SK-N-SH treated with all-trans-retinoic acid at 6 μM for 48 hours (cell line): ENCODE measurements around the gene OXER1.

ENCODE experiments used
- ATAC-seq: fragments of 200-7000 bp; cut with Tn5 transposase; 3 replicates; pipeline ENCODE4 v1.9.1; 2020; ENCODE audit warnings: mild to moderate bottlenecking, moderate library complexity
- ARNTL ChIP-seq: fragments of 450-650 bp; formaldehyde crosslinking; IDR thresholded peaks from 2 replicates; pipeline ENCODE4 v1.5.0; 2020; ENCODE audit warnings: low read depth, mild to moderate bottlenecking, moderate library complexity, borderline replicate concordance
- BACH2 ChIP-seq: fragments of 250-450 bp; sonication (Bioruptor Pico); IDR thresholded peaks from 2 replicates; pipeline ENCODE4 v1.9.0; 2021; ENCODE audit warnings: mild to moderate bottlenecking, borderline replicate concordance
- CSDC2 ChIP-seq: fragments of 250-450 bp; sonication (Bioruptor Pico); IDR thresholded peaks from 2 replicates; pipeline ENCODE4 v1.5.0; 2020; ENCODE audit warnings: mild to moderate bottlenecking, moderate library complexity
- ESRRG ChIP-seq: fragments of 250-450 bp; sonication (Bioruptor Pico); IDR thresholded peaks from 2 replicates; pipeline ENCODE4 v1.6.1; 2021; ENCODE audit warnings: mild to moderate bottlenecking
- GLIS3 ChIP-seq: fragments of 250-450 bp; sonication (Bioruptor Pico); IDR thresholded peaks from 2 replicates; pipeline ENCODE4 v1.5.0; 2020; ENCODE audit warnings: mild to moderate bottlenecking, moderate library complexity
- ISL1 ChIP-seq: fragments of 250-450 bp; sonication (Bioruptor Pico); IDR thresholded peaks from 2 replicates; pipeline ENCODE4 v2.1.2; 2022; ENCODE audit warnings: mild to moderate bottlenecking, moderate library complexity
- OSR1 ChIP-seq: fragments of 250-450 bp; sonication (Bioruptor Pico); IDR thresholded peaks from 2 replicates; pipeline ENCODE4 v1.8.0; 2022; ENCODE audit warnings: moderate library complexity, mild to moderate bottlenecking, inconsistent platforms
- PPARA ChIP-seq: fragments of 250-450 bp; sonication (Bioruptor Pico); IDR thresholded peaks from 2 replicates; pipeline ENCODE4 v1.5.0; 2020; ENCODE audit warnings: mild to moderate bottlenecking, borderline replicate concordance
- RARB ChIP-seq: fragments of 250-450 bp; sonication (Bioruptor Pico); IDR thresholded peaks from 2 replicates; pipeline ENCODE4 v1.8.0; 2021; ENCODE audit warnings: mild to moderate bottlenecking, moderate library complexity
- SNAI2 ChIP-seq: fragments of 250-450 bp; sonication (Bioruptor Pico); IDR thresholded peaks from 2 replicates; pipeline ENCODE4 v1.5.0; 2020; ENCODE audit warnings: mild to moderate bottlenecking, moderate library complexity
- TOX ChIP-seq: fragments of 250-450 bp; sonication (Bioruptor Pico); IDR thresholded peaks from 2 replicates; pipeline ENCODE4 v1.8.0; 2021; ENCODE audit warnings: mild to moderate bottlenecking, moderate library complexity, borderline replicate concordance
- ZC3H10 ChIP-seq: fragments of 250-450 bp; sonication (Bioruptor Pico); IDR thresholded peaks from 2 replicates; pipeline ENCODE4 v1.5.1; 2021; ENCODE audit warnings: mild to moderate bottlenecking, moderate library complexity
- ZFP3 ChIP-seq: fragments of 250-450 bp; sonication (Bioruptor Pico); IDR thresholded peaks from 2 replicates; pipeline ENCODE4 v1.5.0; 2020; ENCODE audit warnings: mild to moderate bottlenecking, moderate library complexity
- ZFP30 ChIP-seq: fragments of 450-650 bp; formaldehyde crosslinking; IDR thresholded peaks from 2 replicates; pipeline ENCODE4 v1.5.0; 2022; ENCODE audit warnings: mild to moderate bottlenecking, moderate library complexity
- ZNF565 ChIP-seq: fragments of 450-650 bp; formaldehyde crosslinking; conservative IDR thresholded peaks from 2 replicates; pipeline ENCODE4 v1.5.0; 2020; ENCODE audit warnings: low read depth, mild to moderate bottlenecking, moderate library complexity
- ZNF8 ChIP-seq: fragments of 450-650 bp; formaldehyde crosslinking; IDR thresholded peaks from 2 replicates; pipeline ENCODE4 v1.5.0; 2020; ENCODE audit warnings: mild to moderate bottlenecking, moderate library complexity
- TF ChIP-seq, protein P1 (sequence below): fragments of 250-450 bp; sonication (Bioruptor Pico); IDR thresholded peaks from 2 replicates; pipeline ENCODE4 v1.5.0; 2020; ENCODE audit warnings: mild to moderate bottlenecking, moderate library complexity
- TF ChIP-seq, protein P2 (sequence below): fragments of 250-450 bp; sonication (Bioruptor Pico); IDR thresholded peaks from 2 replicates; pipeline ENCODE4 v1.8.0; 2020; ENCODE audit warnings: mild to moderate bottlenecking, moderate library complexity, borderline replicate concordance
- TF ChIP-seq, protein P3 (sequence below): fragments of 250-450 bp; sonication (Bioruptor Pico); IDR thresholded peaks from 2 replicates; pipeline ENCODE4 v1.8.0; 2021; ENCODE audit warnings: low read depth, mild to moderate bottlenecking, moderate library complexity, borderline replicate concordance
- TF ChIP-seq, protein P4 (sequence below): fragments of 250-450 bp; sonication (Bioruptor Pico); IDR thresholded peaks from 2 replicates; pipeline ENCODE4 v1.5.1; 2021; ENCODE audit warnings: mild to moderate bottlenecking, moderate library complexity
- TF ChIP-seq, protein P5 (sequence below): fragments of 250-450 bp; sonication (Bioruptor Pico); IDR thresholded peaks from 2 replicates; pipeline ENCODE4 v1.5.1; 2020; ENCODE audit warnings: low read depth, mild to moderate bottlenecking, moderate library complexity

Gene OXER1

GRCh38 chr2:42752314-42752713 is 11.6 kb downstream of the OXER1 start (continued):
- TF ChIP-seq, protein P1, sequence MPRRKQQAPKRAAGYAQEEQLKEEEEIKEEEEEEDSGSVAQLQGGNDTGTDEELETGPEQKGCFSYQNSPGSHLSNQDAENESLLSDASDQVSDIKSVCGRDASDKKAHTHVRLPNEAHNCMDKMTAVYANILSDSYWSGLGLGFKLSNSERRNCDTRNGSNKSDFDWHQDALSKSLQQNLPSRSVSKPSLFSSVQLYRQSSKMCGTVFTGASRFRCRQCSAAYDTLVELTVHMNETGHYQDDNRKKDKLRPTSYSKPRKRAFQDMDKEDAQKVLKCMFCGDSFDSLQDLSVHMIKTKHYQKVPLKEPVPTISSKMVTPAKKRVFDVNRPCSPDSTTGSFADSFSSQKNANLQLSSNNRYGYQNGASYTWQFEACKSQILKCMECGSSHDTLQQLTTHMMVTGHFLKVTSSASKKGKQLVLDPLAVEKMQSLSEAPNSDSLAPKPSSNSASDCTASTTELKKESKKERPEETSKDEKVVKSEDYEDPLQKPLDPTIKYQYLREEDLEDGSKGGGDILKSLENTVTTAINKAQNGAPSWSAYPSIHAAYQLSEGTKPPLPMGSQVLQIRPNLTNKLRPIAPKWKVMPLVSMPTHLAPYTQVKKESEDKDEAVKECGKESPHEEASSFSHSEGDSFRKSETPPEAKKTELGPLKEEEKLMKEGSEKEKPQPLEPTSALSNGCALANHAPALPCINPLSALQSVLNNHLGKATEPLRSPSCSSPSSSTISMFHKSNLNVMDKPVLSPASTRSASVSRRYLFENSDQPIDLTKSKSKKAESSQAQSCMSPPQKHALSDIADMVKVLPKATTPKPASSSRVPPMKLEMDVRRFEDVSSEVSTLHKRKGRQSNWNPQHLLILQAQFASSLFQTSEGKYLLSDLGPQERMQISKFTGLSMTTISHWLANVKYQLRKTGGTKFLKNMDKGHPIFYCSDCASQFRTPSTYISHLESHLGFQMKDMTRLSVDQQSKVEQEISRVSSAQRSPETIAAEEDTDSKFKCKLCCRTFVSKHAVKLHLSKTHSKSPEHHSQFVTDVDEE: no peak
- TF ChIP-seq PPARA: no peak
- TF ChIP-seq RARB (CRISPR knock-in tag): no peak
- TF ChIP-seq ZNF8 (CRISPR knock-in tag): no peak
- TF ChIP-seq, protein P2, sequence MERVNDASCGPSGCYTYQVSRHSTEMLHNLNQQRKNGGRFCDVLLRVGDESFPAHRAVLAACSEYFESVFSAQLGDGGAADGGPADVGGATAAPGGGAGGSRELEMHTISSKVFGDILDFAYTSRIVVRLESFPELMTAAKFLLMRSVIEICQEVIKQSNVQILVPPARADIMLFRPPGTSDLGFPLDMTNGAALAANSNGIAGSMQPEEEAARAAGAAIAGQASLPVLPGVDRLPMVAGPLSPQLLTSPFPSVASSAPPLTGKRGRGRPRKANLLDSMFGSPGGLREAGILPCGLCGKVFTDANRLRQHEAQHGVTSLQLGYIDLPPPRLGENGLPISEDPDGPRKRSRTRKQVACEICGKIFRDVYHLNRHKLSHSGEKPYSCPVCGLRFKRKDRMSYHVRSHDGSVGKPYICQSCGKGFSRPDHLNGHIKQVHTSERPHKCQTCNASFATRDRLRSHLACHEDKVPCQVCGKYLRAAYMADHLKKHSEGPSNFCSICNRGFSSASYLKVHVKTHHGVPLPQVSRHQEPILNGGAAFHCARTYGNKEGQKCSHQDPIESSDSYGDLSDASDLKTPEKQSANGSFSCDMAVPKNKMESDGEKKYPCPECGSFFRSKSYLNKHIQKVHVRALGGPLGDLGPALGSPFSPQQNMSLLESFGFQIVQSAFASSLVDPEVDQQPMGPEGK (CRISPR knock-in tag): no peak
- TF ChIP-seq ZNF565 (CRISPR knock-in tag): no peak
- TF ChIP-seq ZFP30 (CRISPR knock-in tag): no peak

GRCh38 chr2:42748840-42749239 is 15.1 kb downstream of the OXER1 start:
- TF ChIP-seq ISL1: no peak
- TF ChIP-seq ZFP30 (CRISPR knock-in tag): no peak
- no peak for TF ChIP-seq ARNTL (CRISPR knock-in tag)
- no peak for TF ChIP-seq SNAI2 (CRISPR knock-in tag)
- TF ChIP-seq ZFP3 (CRISPR knock-in tag): no peak
- no peak for TF ChIP-seq TOX (CRISPR knock-in tag)
- no peak for TF ChIP-seq ZNF565 (CRISPR knock-in tag)
- no peak for TF ChIP-seq BACH2 (CRISPR knock-in tag)
- TF ChIP-seq CSDC2 (CRISPR knock-in tag): no peak
- no peak for TF ChIP-seq ESRRG (CRISPR knock-in tag)
- TF ChIP-seq, protein P3, sequence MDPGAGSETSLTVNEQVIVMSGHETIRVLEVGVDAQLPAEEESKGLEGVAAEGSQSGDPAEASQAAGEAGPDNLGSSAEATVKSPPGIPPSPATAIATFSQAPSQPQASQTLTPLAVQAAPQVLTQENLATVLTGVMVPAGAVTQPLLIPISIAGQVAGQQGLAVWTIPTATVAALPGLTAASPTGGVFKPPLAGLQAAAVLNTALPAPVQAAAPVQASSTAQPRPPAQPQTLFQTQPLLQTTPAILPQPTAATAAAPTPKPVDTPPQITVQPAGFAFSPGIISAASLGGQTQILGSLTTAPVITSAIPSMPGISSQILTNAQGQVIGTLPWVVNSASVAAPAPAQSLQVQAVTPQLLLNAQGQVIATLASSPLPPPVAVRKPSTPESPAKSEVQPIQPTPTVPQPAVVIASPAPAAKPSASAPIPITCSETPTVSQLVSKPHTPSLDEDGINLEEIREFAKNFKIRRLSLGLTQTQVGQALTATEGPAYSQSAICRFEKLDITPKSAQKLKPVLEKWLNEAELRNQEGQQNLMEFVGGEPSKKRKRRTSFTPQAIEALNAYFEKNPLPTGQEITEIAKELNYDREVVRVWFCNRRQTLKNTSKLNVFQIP (CRISPR knock-in tag): no peak
- TF ChIP-seq PPARA: no peak
- TF ChIP-seq, protein P4, sequence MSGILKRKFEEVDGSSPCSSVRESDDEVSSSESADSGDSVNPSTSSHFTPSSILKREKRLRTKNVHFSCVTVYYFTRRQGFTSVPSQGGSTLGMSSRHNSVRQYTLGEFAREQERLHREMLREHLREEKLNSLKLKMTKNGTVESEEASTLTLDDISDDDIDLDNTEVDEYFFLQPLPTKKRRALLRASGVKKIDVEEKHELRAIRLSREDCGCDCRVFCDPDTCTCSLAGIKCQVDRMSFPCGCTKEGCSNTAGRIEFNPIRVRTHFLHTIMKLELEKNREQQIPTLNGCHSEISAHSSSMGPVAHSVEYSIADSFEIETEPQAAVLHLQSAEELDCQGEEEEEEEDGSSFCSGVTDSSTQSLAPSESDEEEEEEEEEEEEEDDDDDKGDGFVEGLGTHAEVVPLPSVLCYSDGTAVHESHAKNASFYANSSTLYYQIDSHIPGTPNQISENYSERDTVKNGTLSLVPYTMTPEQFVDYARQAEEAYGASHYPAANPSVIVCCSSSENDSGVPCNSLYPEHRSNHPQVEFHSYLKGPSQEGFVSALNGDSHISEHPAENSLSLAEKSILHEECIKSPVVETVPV (CRISPR knock-in tag): no peak
- TF ChIP-seq RARB (CRISPR knock-in tag): no peak
- TF ChIP-seq ZNF8 (CRISPR knock-in tag): no peak
- TF ChIP-seq GLIS3 (CRISPR knock-in tag): no peak
- TF ChIP-seq, protein P5, sequence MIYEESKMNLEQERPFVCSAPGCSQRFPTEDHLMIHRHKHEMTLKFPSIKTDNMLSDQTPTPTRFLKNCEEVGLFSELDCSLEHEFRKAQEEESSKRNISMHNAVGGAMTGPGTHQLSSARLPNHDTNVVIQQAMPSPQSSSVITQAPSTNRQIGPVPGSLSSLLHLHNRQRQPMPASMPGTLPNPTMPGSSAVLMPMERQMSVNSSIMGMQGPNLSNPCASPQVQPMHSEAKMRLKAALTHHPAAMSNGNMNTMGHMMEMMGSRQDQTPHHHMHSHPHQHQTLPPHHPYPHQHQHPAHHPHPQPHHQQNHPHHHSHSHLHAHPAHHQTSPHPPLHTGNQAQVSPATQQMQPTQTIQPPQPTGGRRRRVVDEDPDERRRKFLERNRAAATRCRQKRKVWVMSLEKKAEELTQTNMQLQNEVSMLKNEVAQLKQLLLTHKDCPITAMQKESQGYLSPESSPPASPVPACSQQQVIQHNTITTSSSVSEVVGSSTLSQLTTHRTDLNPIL (CRISPR knock-in tag): no peak
- TF ChIP-seq, protein P2 (CRISPR knock-in tag): no peak

DNA sequence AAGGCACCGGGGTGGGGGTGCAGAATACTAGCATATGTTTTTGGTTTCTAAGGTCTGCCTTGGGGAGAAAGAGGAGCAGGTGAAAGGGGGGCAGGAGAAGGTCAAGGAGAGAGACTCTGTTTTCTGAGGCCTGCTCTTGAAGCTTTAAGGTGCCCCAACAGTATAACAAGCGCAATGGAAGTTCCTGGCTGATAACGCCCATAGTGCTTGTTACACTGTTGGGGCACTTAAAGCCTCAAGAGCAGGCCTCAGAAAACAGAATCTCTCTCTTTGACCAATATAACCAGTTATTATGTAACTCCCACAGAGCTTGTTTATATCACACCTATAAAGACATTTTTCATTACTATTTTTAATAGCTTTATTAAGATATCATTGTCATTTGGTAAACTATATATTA is 16.5 kb downstream of the OXER1 start:
- TF ChIP-seq ZC3H10 (no peak), RARB (CRISPR knock-in tag) (no peak), PPARA (no peak), TOX (CRISPR knock-in tag) (no peak), ZFP3 (CRISPR knock-in tag) (no peak), ESRRG (CRISPR knock-in tag) (no peak), CSDC2 (CRISPR knock-in tag) (no peak), OSR1 (no peak), ZNF565 (CRISPR knock-in tag) (no peak), ISL1 (no peak), GLIS3 (CRISPR knock-in tag) (no peak), ZFP30 (CRISPR knock-in tag) (no peak)
- TF ChIP-seq, protein P1: no peak
- TF ChIP-seq, protein P3 (CRISPR knock-in tag): no peak
- ATAC-seq: no peak

More at GRCh38 chr2:42748840-42749239, 15.1 kb downstream of the OXER1 start:
- no peak for ATAC-seq
